Liver (tissue), 2 donors: ENCODE measurements around the gene TPCN1.

Source experiments
- FOXA2 ChIP-seq: IDR thresholded peaks from 2 replicates; pipeline ENCODE4 v1.6.1; 2016; ENCODE audit warnings: antibody characterized with exemption
- TF ChIP-seq, protein P1 (sequence below): fragments of 150-350 bp; IDR thresholded peaks from 2 replicates; pipeline ENCODE4 v1.5.1; 2017; ENCODE audit warnings: improper control_type of control experiment, low read depth, low read length; ENCODE audit not compliant: missing input control
- TF ChIP-seq, protein P2 (sequence below): IDR thresholded peaks from 2 replicates; pipeline ENCODE4 v1.6.1; 2016; ENCODE audit warnings: antibody characterized with exemption, mild to moderate bottlenecking
- TF ChIP-seq, protein P3 (sequence below): IDR thresholded peaks from 2 replicates; pipeline ENCODE4 v1.6.1; 2016; ENCODE audit warnings: antibody characterized with exemption
- donor health status: healthy.

GRCh38 chr12:113305281-113305856 lies 84.1 kb downstream of the TPCN1 start:
- TF ChIP-seq, protein P1, sequence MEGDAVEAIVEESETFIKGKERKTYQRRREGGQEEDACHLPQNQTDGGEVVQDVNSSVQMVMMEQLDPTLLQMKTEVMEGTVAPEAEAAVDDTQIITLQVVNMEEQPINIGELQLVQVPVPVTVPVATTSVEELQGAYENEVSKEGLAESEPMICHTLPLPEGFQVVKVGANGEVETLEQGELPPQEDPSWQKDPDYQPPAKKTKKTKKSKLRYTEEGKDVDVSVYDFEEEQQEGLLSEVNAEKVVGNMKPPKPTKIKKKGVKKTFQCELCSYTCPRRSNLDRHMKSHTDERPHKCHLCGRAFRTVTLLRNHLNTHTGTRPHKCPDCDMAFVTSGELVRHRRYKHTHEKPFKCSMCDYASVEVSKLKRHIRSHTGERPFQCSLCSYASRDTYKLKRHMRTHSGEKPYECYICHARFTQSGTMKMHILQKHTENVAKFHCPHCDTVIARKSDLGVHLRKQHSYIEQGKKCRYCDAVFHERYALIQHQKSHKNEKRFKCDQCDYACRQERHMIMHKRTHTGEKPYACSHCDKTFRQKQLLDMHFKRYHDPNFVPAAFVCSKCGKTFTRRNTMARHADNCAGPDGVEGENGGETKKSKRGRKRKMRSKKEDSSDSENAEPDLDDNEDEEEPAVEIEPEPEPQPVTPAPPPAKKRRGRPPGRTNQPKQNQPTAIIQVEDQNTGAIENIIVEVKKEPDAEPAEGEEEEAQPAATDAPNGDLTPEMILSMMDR: no peak
- TF ChIP-seq, protein P2, sequence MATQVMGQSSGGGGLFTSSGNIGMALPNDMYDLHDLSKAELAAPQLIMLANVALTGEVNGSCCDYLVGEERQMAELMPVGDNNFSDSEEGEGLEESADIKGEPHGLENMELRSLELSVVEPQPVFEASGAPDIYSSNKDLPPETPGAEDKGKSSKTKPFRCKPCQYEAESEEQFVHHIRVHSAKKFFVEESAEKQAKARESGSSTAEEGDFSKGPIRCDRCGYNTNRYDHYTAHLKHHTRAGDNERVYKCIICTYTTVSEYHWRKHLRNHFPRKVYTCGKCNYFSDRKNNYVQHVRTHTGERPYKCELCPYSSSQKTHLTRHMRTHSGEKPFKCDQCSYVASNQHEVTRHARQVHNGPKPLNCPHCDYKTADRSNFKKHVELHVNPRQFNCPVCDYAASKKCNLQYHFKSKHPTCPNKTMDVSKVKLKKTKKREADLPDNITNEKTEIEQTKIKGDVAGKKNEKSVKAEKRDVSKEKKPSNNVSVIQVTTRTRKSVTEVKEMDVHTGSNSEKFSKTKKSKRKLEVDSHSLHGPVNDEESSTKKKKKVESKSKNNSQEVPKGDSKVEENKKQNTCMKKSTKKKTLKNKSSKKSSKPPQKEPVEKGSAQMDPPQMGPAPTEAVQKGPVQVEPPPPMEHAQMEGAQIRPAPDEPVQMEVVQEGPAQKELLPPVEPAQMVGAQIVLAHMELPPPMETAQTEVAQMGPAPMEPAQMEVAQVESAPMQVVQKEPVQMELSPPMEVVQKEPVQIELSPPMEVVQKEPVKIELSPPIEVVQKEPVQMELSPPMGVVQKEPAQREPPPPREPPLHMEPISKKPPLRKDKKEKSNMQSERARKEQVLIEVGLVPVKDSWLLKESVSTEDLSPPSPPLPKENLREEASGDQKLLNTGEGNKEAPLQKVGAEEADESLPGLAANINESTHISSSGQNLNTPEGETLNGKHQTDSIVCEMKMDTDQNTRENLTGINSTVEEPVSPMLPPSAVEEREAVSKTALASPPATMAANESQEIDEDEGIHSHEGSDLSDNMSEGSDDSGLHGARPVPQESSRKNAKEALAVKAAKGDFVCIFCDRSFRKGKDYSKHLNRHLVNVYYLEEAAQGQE: no peak
- no peak for TF ChIP-seq FOXA2
- TF ChIP-seq, protein P3, sequence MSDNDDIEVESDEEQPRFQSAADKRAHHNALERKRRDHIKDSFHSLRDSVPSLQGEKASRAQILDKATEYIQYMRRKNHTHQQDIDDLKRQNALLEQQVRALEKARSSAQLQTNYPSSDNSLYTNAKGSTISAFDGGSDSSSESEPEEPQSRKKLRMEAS: no peak
